Mucosa of stomach (tissue), 1 donor: ENCODE measurements around the gene TP53I13.
A peak's percentile ranks its signal among the peaks of the same experiment; 100 is the strongest.

Experiments used
- H3K27me3 ChIP-seq: one replicate; pipeline ENCODE4 v1.7.0; 2013; ENCODE audit warnings: mild to moderate bottlenecking, low read length; ENCODE audit not compliant: control insufficient read depth, insufficient read depth
- H3K36me3 ChIP-seq: one replicate; pipeline ENCODE4 v1.7.0; 2013; ENCODE audit warnings: low read length; ENCODE audit not compliant: control insufficient read depth, insufficient read depth
- H3K4me1 ChIP-seq: one replicate; pipeline ENCODE4 v1.7.0; 2013; ENCODE audit warnings: mild to moderate bottlenecking, low read length; ENCODE audit not compliant: control insufficient read depth, insufficient read depth
- H3K4me3 ChIP-seq: one replicate; pipeline ENCODE4 v1.7.0; 2013; ENCODE audit warnings: low read length
- H3K9ac ChIP-seq: one replicate; pipeline ENCODE4 v1.7.0; 2013; ENCODE audit warnings: mild to moderate bottlenecking, low read length, moderate library complexity
- H3K9me3 ChIP-seq: one replicate; pipeline ENCODE4 v1.7.0; 2013; ENCODE audit warnings: mild to moderate bottlenecking, low read length, moderate library complexity; ENCODE audit not compliant: control insufficient read depth
- donor health status: Pancreatic carcinoma.

Gene TP53I13

GRCh38 chr17:29612404-29613280, 44.1 kb downstream of the TP53I13 start:
- no peak overlapping the region for H3K9ac ChIP-seq
- no peaks in the 10 kb centered on the region for H3K36me3 ChIP-seq
- no peak overlapping the region for H3K4me3 ChIP-seq
- peaks cover 48% of the 10 kb centered on the region for H3K4me1 ChIP-seq
- peaks cover 40% of the 10 kb centered on the region for H3K27me3 ChIP-seq
- no peaks in the 10 kb centered on the region for H3K9me3 ChIP-seq

GRCh38 chr17:29613352-29613837, 44.9 kb downstream of the TP53I13 start:
- no peaks in the 10 kb centered on the region for H3K36me3 ChIP-seq
- peak overlapping the region; percentile 1 for H3K9ac ChIP-seq
- peaks cover 56% of the 10 kb centered on the region for H3K4me1 ChIP-seq
- H3K4me3 ChIP-seq, result no peak overlapping the region
- peaks cover 45% of the 10 kb centered on the region for H3K27me3 ChIP-seq
- no peaks in the 10 kb centered on the region for H3K9me3 ChIP-seq

- H3K9ac ChIP-seq, result peak overlapping the region; percentile 1
- H3K9me3 ChIP-seq, result no peaks in the 10 kb centered on the region
- H3K27me3 ChIP-seq, result peaks cover 49% of the 10 kb centered on the region
- H3K4me3 ChIP-seq, result no peak overlapping the region
- no peaks in the 10 kb centered on the region for H3K36me3 ChIP-seq
- H3K4me1 ChIP-seq, result peaks cover 56% of the 10 kb centered on the region
Measured at GRCh38 chr17:29613856-29614255, 45.4 kb downstream of the TP53I13 start.

GRCh38 chr17:29614349-29615047, 46.0 kb downstream of the TP53I13 start:
- peaks cover 56% of the 10 kb centered on the region for H3K27me3 ChIP-seq
- H3K9me3 ChIP-seq, result no peaks in the 10 kb centered on the region
- no peak overlapping the region for H3K9ac ChIP-seq
- no peak overlapping the region for H3K4me3 ChIP-seq
- peaks cover 56% of the 10 kb centered on the region for H3K4me1 ChIP-seq
- H3K36me3 ChIP-seq, result no peaks in the 10 kb centered on the region

GRCh38 chr17:29615048-29615385, 46.5 kb downstream of the TP53I13 start:
- Histone ChIP-seq H3K4me3 (no peak overlapping the region), H3K27me3 (peaks cover 61% of the 10 kb centered on the region), H3K4me1 (peaks cover 56% of the 10 kb centered on the region), H3K9ac (no peak overlapping the region), H3K36me3 (no peaks in the 10 kb centered on the region), H3K9me3 (no peaks in the 10 kb centered on the region)

- Histone ChIP-seq H3K27me3 (peaks cover 68% of the 10 kb centered on the region), H3K4me1 (peaks cover 56% of the 10 kb centered on the region), H3K36me3 (no peaks in the 10 kb centered on the region), H3K9me3 (no peaks in the 10 kb centered on the region), H3K4me3 (no peak overlapping the region), H3K9ac (peak overlapping the region; percentile 11)
Measured at GRCh38 chr17:29615492-29616299, 47.2 kb downstream of the TP53I13 start.

GRCh38 chr17:29616300-29617048, 48.0 kb downstream of the TP53I13 start:
- Histone ChIP-seq H3K9me3 (no peaks in the 10 kb centered on the region), H3K9ac (peak overlapping the region; percentile 11), H3K4me3 (no peak overlapping the region), H3K27me3 (peaks cover 70% of the 10 kb centered on the region), H3K4me1 (peaks cover 56% of the 10 kb centered on the region), H3K36me3 (no peaks in the 10 kb centered on the region)

GRCh38 chr17:29617125-29617480, 48.6 kb downstream of the TP53I13 start:
- Histone ChIP-seq H3K4me1 (peaks cover 62% of the 10 kb centered on the region), H3K4me3 (no peak overlapping the region), H3K27me3 (peaks cover 74% of the 10 kb centered on the region)

GRCh38 chr17:29617481-29618271, 49.2 kb downstream of the TP53I13 start:
- H3K4me1 ChIP-seq, result peaks cover 67% of the 10 kb centered on the region
- H3K27me3 ChIP-seq, result peaks cover 79% of the 10 kb centered on the region
- peak overlapping the region; percentile 25 for H3K9ac ChIP-seq
- no peaks in the 10 kb centered on the region for H3K9me3 ChIP-seq
- no peaks in the 10 kb centered on the region for H3K36me3 ChIP-seq
- no peak overlapping the region for H3K4me3 ChIP-seq

More at GRCh38 chr17:29617125-29617480, 48.6 kb downstream of the TP53I13 start:
- Histone ChIP-seq H3K36me3 (no peaks in the 10 kb centered on the region), H3K9ac (no peak overlapping the region), H3K9me3 (no peaks in the 10 kb centered on the region)

GRCh38 chr17:29618272-29619065, 50.0 kb downstream of the TP53I13 start:
- Histone ChIP-seq H3K9ac (no peak overlapping the region), H3K27me3 (peaks cover 86% of the 10 kb centered on the region), H3K9me3 (no peaks in the 10 kb centered on the region), H3K4me1 (peaks cover 66% of the 10 kb centered on the region), H3K4me3 (no peak overlapping the region), H3K36me3 (no peaks in the 10 kb centered on the region)
